ENCODE results near the gene PTPRS. TPM values are rescaled to one million over a fixed set of nuclear protein-coding genes. Genes with fewer than 3 reads are reported as not detected.

Gene PTPRS
- total RNA-seq, 1 donor from 2014 or later: 241 TPM

- H3K27me3 Mint-ChIP-seq (ENCODE audit: low read depth): peaks cover 3% of the 10 kb centered on the region
- H3K9me3 Mint-ChIP-seq: no peaks in the 10 kb centered on the region
- TF ChIP-seq CTCF (IDR thresholded peaks at IDR 0.05; ENCODE audit: unreplicated experiment): no peak
- no peak for DNase-seq (ENCODE audit: low spot score in 2 of 2, unreplicated experiment in 2 of 2)
- no peaks in the 10 kb centered on the region for H3K36me3 Mint-ChIP-seq
- H3K4me3 Mint-ChIP-seq: no peak overlapping the region
- no peak overlapping the region for H3K27ac Mint-ChIP-seq
- H3K4me1 Mint-ChIP-seq: peaks cover 6% of the 10 kb centered on the region
Measured at GRCh38 chr19:5296457-5297271, 43.9 kb downstream of the PTPRS start.

DNA sequence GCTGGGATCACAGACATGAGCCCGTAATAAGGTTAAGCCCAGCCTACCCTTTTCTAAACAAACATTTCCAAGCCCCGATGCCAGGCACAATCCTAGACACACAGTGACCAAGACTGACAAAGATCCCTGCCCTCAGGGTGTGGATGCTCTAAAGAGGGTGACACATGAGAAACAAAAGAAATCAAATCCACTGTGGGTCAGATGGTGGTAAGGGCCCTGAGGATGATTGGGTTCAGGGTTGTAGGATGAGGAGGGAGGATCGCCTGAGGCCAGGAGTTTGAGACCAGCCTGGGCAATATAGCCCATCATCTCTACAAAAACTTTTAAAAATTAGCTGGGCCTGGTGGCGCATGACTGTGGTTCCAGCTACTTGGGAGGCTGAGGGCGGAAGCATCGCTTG, 44.6 kb downstream of the PTPRS start:
- TF ChIP-seq CTCF (IDR thresholded peaks at IDR 0.05; ENCODE audit: unreplicated experiment): no peak
- Mint-ChIP-seq H3K9me3 (no peaks in the 10 kb centered on the region), H3K4me1 (peaks cover 9% of the 10 kb centered on the region), H3K4me3 (no peak overlapping the region), H3K27me3 (ENCODE audit: low read depth) (peaks cover 3% of the 10 kb centered on the region), H3K36me3 (no peaks in the 10 kb centered on the region), H3K27ac (no peak overlapping the region)
- DNase-seq (ENCODE audit: low spot score in 2 of 2, unreplicated experiment in 2 of 2): no peak

- DNase-seq (ENCODE audit: low spot score in 2 of 2, unreplicated experiment in 2 of 2): no peak
- Mint-ChIP-seq H3K27ac (no peak overlapping the region), H3K9me3 (no peaks in the 10 kb centered on the region), H3K27me3 (ENCODE audit: low read depth) (peaks cover 3% of the 10 kb centered on the region), H3K4me3 (peak overlapping the region; percentile 84), H3K4me1 (peaks cover 12% of the 10 kb centered on the region), H3K36me3 (no peaks in the 10 kb centered on the region)
- TF ChIP-seq CTCF (IDR thresholded peaks at IDR 0.05; ENCODE audit: unreplicated experiment): no peak
Measured at GRCh38 chr19:5294403-5295160, 46.0 kb downstream of the PTPRS start.

DNA sequence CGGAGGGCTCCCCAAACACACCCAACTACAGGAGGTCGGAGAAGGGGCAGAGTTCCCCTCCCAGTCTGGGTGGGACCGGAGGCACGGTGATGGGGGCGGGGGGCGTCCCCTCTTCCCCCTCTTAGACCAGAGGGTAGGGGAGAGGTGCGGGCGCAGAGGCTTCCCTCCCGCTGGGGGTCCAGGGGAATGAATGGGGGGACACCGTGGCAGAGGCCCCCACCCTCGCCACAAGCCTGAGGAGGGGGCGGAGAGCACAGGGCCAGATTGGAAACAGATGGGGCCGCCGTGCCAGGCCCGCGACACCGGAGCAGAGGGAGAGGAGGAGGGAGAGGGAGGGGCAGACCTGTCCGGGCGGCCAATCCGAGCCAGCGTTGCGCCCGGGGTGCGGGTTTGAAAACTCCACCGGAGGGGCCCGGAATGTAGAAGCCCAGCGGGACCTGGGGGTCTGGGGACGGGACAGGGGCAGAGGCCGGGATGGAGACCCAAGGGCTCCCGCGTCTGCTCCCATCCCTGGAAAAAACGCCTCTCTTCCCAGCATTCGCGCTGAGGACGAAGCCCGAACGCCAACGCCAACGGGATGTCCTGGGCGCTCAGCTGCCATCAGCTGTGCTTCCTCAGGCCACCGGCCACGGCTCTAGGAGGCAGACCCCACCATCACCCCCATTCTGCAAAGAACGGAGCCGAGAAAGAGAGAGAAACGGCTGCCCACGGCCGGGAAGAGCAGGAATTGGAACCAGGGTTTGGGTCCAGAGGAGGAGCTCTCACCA, 46.8 kb downstream of the PTPRS start:
- peak overlapping the region; percentile 84 for H3K27ac Mint-ChIP-seq
- no peak for TF ChIP-seq CTCF (IDR thresholded peaks at IDR 0.05; ENCODE audit: unreplicated experiment)
- peaks cover 3% of the 10 kb centered on the region for H3K27me3 Mint-ChIP-seq (ENCODE audit: low read depth)
- peaks cover 16% of the 10 kb centered on the region for H3K4me1 Mint-ChIP-seq
- no peaks in the 10 kb centered on the region for H3K9me3 Mint-ChIP-seq
- peak overlapping the region; percentile 84 for H3K4me3 Mint-ChIP-seq
- H3K36me3 Mint-ChIP-seq: no peaks in the 10 kb centered on the region
- DNase-seq (ENCODE audit: low spot score in 2 of 2, unreplicated experiment in 2 of 2): peak; percentile 42 to 74

- Mint-ChIP-seq H3K27me3 (ENCODE audit: low read depth) (peaks cover 3% of the 10 kb centered on the region), H3K9me3 (no peaks in the 10 kb centered on the region), H3K36me3 (no peaks in the 10 kb centered on the region), H3K27ac (peak overlapping the region; percentile 84), H3K4me3 (peak overlapping the region; percentile 84), H3K4me1 (peaks cover 16% of the 10 kb centered on the region)
- no peak for TF ChIP-seq CTCF (IDR thresholded peaks at IDR 0.05; ENCODE audit: unreplicated experiment)
- DNase-seq (ENCODE audit: low spot score in 2 of 2, unreplicated experiment in 2 of 2): peak; percentile 70 to 74
Measured at GRCh38 chr19:5292822-5293611, 47.6 kb downstream of the PTPRS start.
